ENCODE results near the gene ASIC2.

The ASIC2 gene

GRCh38 chr17:33002246-33002645 is 290.8 kb downstream of the ASIC2 start:
- H3K79me2 ChIP-seq (ENCODE audit: insufficient read depth, low read length) = no peaks in the 10 kb centered on the region
- H3K27ac ChIP-seq (ENCODE audit: low read depth, low read length) = no peak overlapping the region
- H3K9ac ChIP-seq (ENCODE audit: low read length) = no peak overlapping the region
- H2AFZ ChIP-seq (ENCODE audit: low read depth, low read length, severe bottlenecking) = no peak overlapping the region
- no peak for TF ChIP-seq CTCF (IDR thresholded peaks at IDR 0.05; ENCODE audit: insufficient read depth, low read length, poor library complexity, severe bottlenecking)
- no peak for TF ChIP-seq EZH2phosphoT487 (conservative IDR thresholded peaks at IDR 0.05; ENCODE audit: low read length)
- H3K9me2 ChIP-seq (replicated peaks; ENCODE audit: insufficient read depth, low read length) = no peaks in the 10 kb centered on the region
- H3K9me3 ChIP-seq (ENCODE audit: insufficient read depth, low read length) = no peaks in the 10 kb centered on the region
- H3K36me3 ChIP-seq (ENCODE audit: low read length) = no peaks in the 10 kb centered on the region
- no peaks in the 10 kb centered on the region for H3F3A ChIP-seq (ENCODE audit: insufficient read depth)
- H4K20me1 ChIP-seq (ENCODE audit: low read depth, low read length) = no peaks in the 10 kb centered on the region
- H3K4me3 ChIP-seq (ENCODE audit: insufficient read depth, low read length, poor library complexity, severe bottlenecking) = no peak overlapping the region
- H3K4me2 ChIP-seq (ENCODE audit: low read depth, low read length, poor library complexity, severe bottlenecking) = no peak overlapping the region
- H3K27me3 ChIP-seq (ENCODE audit: low read length) = no peaks in the 10 kb centered on the region

- no peak overlapping the region for H3K27ac ChIP-seq (ENCODE audit: low read depth, low read length)
- no peaks in the 10 kb centered on the region for H3K79me2 ChIP-seq (ENCODE audit: insufficient read depth, low read length)
- H3K9me3 ChIP-seq (ENCODE audit: insufficient read depth, low read length) = no peaks in the 10 kb centered on the region
- H2AFZ ChIP-seq (ENCODE audit: low read depth, low read length, severe bottlenecking) = no peak overlapping the region
- no peaks in the 10 kb centered on the region for H4K20me1 ChIP-seq (ENCODE audit: low read depth, low read length)
- H3K4me3 ChIP-seq (ENCODE audit: insufficient read depth, low read length, poor library complexity, severe bottlenecking) = no peak overlapping the region
- no peaks in the 10 kb centered on the region for H3K27me3 ChIP-seq (ENCODE audit: low read length)
- no peaks in the 10 kb centered on the region for H3K36me3 ChIP-seq (ENCODE audit: low read length)
- H3F3A ChIP-seq (ENCODE audit: insufficient read depth) = no peaks in the 10 kb centered on the region
- no peak overlapping the region for H3K4me2 ChIP-seq (ENCODE audit: low read depth, low read length, poor library complexity, severe bottlenecking)
- H3K9me2 ChIP-seq (replicated peaks; ENCODE audit: insufficient read depth, low read length) = no peaks in the 10 kb centered on the region
- no peak for TF ChIP-seq CTCF (IDR thresholded peaks at IDR 0.05; ENCODE audit: insufficient read depth, low read length, poor library complexity, severe bottlenecking)
- TF ChIP-seq EZH2phosphoT487 (conservative IDR thresholded peaks at IDR 0.05; ENCODE audit: low read length) = no peak
- no peak overlapping the region for H3K9ac ChIP-seq (ENCODE audit: low read length)
Measured at GRCh38 chr17:32998887-32999228, 294.2 kb downstream of the ASIC2 start.

- H2AFZ ChIP-seq (ENCODE audit: low read depth, low read length, severe bottlenecking) = no peak overlapping the region
Measured at GRCh38 chr17:32998111-32998886, 294.8 kb downstream of the ASIC2 start.

More at GRCh38 chr17:32998111-32998886, 294.8 kb downstream of the ASIC2 start:
- Histone ChIP-seq H3K27me3 (ENCODE audit: low read length) (no peaks in the 10 kb centered on the region), H3K27ac (ENCODE audit: low read depth, low read length) (no peak overlapping the region), H3K79me2 (ENCODE audit: insufficient read depth, low read length) (no peaks in the 10 kb centered on the region), H3K4me2 (ENCODE audit: low read depth, low read length, poor library complexity, severe bottlenecking) (no peak overlapping the region), H3K9me3 (ENCODE audit: insufficient read depth, low read length) (no peaks in the 10 kb centered on the region), H3K36me3 (ENCODE audit: low read length) (no peaks in the 10 kb centered on the region), H4K20me1 (ENCODE audit: low read depth, low read length) (no peaks in the 10 kb centered on the region), H3K9me2 (replicated peaks; ENCODE audit: insufficient read depth, low read length) (no peaks in the 10 kb centered on the region), H3F3A (ENCODE audit: insufficient read depth) (no peaks in the 10 kb centered on the region), H3K4me3 (ENCODE audit: insufficient read depth, low read length, poor library complexity, severe bottlenecking) (no peak overlapping the region), H3K9ac (ENCODE audit: low read length) (no peak overlapping the region)
- TF ChIP-seq EZH2phosphoT487 (conservative IDR thresholded peaks at IDR 0.05; ENCODE audit: low read length) (no peak), CTCF (IDR thresholded peaks at IDR 0.05; ENCODE audit: insufficient read depth, low read length, poor library complexity, severe bottlenecking) (peak; percentile 90)

All from SU-DHL-6 (cell line).